Stimulated activated CD8-positive, alpha-beta memory T cell treated with anti-CD3 and anti-CD28 coated beads, Interleukin-2, amount 100 ng/mL, for 48 hours (primary cell): Measurements from ENCODE around the gene KMT5B.

ENCODE experiments used
- DNase-seq, 2 donors: peaks; one replicate each; pipeline ENCODE4 v3.0.0-alpha.2; 2020; ENCODE audit warnings: low read depth in 2 of 2

KMT5B gene

DNA sequence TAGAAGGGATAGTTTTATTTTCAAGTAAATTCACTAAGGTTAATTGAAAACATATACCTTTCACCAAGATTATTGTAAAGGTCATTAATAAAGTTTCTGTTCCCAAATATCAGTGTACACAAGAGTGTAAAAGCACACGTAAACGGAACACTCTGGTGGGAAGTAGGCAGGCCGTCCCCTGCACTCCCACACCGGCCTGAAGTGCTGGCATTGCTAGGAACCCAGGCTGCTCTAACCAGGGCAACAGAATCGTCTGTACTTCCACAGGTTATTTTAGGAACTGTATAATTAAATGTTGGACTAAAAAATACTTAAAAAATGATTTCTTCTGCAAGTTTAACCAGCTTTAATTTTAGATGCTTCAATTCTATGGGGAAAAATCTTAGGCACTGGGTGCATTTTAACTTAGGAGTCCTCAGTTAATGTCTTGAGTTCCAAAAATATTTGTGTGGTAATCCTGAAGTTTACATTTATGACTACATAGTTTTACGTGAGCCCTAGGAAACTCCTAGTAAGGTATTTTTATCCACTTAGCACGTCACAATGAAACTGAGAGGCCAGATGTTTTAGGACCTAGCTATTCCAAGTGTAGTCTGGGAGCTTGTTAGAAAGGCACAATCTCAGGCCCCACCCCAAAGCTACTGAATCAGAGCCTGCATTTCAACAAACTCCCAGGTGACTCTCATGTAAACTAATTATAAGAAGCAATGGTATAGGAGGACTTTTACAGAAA, 31.2 kb downstream of the KMT5B start:
- no peak for DNase-seq

DNA sequence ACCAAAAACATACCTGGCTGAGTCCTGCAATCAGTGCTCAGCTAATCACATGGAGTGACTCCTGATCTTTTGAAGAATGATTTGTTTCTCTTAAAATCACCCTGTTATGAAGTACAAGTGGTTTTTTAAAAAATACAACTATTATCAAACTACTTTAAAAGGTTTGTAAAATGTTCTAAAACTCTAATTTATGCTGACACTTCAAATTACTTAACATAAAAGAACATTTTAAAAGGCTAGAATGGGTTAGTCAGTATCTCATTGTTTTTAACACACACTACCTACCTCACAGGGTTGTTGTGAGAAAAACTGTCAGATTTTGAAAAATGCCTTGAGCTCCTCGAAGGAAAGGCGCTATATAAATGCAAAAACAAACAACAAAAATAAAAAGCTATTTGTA, 33.2 kb downstream of the KMT5B start:
- no peak for DNase-seq

DNA sequence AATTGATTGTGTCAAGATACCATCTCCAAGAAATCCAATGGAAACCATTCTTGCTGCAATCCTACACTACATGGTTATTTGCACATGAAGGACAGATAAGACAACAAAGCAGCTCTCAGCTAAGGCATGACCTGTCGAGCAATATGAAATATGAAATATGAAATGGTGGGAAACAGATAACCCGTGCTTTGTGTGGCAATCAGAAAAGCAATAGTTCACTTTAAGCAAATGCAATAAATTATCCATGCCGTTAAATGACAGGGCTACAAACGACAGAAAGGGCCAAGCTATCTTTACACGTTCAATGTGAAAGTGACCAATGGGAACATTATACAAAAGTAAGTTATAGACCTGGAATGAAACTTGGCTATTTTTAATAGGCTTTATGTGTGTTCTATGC, 35.2 kb downstream of the KMT5B start:
- no peak for DNase-seq

DNA sequence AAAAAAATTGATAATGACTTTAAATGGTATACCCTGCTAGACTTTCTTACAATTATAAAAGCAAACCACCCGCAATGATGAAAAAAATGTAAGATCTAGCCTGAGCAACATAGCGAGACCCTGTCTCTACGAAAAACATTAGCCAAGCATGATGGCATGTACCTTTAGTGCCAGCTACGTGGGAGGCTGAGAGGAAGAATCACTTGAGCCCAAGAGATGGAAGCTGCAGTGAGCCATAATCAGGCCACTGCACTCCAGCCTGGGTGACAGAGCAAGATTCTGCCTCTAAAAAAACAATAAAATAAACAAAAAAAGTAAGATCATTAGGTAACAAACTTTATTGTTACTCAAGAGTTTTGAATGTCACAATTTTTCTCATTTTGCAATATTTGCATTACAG, 39.2 kb downstream of the KMT5B start:
- no peak for DNase-seq

DNA sequence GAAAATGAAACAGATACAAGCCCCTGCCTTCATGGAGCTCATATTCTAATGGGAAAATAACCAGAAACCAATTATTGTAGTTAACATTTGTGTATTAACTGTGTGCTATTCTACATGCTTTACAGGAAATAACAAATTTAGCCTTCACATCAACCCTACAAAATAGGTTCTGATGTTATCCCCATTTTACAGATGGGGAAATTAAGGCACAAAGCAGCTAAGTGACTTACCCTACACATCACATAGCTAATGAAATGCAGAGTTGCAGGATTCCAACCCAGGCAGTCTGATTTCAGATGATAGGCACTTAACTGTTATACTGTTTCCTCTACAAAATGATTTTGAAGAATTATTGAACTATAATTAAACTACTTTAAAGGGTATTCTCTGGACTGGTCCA, 43.7 kb downstream of the KMT5B start:
- DNase-seq = no peak

DNA sequence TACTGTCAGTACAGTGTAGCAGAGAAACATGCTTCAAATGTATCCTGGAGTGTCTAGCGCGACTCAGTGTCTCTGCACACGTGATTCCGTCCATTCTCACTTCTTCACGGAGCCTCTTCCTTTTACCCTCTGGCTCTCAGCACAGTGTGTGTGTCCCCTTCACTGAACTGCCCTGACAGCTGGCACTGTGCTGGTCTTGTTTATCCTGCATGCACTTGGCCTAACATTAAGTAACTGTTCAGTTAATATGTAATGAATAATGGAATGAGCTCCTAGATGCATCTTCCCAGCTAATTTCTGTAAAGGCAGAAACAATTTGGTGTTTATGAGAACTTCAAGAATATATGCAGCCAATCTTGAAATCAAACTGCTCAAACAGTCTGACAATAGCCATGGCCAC, 44.4 kb downstream of the KMT5B start:
- no peak for DNase-seq

DNA sequence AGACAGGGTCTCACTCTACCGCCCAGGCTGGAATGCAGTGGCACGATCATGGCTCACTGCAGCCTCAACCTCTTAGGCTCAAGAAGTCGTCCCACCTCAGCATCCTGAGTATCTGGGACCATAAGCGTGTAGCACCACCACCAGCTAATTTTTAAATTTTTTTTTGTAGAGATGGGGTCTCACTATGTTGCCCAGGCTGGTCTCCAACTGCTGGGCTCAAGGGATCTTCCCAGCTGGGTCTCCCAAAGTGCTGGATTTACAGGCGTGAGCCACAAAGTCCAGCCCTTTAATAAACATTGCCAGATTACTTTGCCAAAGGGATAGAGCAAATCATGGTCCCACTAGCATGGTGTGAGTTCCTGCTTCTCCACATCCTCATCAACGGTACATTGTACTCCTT, 45.6 kb downstream of the KMT5B start:
- DNase-seq = no peak

DNA sequence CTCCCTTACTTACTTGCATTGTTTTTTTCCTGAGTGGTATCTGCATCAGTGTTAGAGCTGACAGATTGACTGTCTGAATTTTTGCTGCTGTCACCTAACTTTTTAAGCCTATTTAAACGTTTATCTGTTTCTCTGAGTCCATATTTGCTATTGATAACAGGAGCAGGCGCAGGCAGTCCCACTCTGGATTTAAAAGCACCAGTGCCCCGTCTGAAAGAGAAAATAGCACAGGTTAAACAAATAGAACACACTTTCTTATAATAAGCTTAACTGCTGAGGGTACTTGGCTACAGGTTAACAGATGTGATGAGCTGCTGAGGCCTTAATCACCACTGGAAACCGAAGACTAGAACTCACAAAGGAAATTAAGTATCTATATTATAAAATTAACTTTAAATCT, 46.1 kb downstream of the KMT5B start:
- no peak for DNase-seq

DNA sequence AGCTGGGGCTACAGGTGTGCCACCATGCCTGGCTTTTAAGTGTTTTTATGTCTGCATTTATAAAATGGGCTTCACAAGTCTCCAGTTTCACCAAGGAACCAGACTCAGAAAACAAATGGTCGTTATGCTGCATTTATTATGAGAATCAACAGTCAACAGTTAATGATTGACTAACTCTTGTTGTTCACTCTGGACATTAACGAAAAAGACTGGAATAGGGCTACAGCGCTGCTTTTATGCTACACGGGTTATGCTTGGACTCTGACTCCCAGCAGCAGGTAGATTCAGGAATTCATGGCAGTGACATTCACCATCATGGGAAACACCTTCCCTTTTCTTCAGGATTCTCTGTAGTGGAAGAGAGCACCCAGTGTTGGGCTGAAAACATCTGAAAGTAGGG, 47.5 kb downstream of the KMT5B start:
- no peak for DNase-seq

DNA sequence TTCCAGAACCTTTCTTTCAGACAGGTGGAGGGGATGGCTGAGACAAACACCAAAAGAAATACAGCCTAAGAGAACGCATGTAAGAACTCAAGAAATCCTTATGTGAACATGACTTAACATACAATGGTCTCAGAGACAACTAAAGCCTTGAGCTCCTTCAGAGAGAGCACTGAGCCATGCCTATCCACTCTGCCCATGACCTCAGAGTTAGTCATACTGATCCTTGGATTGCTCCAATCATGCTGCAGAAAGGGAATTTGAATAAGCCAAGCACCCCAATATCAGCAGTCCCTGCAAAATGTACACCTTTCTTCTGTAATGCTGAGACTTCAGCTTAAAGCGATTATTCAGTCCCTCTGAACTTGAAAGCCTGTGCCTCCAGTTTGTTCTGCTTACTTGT, 48.7 kb downstream of the KMT5B start:
- DNase-seq = no peak

DNA sequence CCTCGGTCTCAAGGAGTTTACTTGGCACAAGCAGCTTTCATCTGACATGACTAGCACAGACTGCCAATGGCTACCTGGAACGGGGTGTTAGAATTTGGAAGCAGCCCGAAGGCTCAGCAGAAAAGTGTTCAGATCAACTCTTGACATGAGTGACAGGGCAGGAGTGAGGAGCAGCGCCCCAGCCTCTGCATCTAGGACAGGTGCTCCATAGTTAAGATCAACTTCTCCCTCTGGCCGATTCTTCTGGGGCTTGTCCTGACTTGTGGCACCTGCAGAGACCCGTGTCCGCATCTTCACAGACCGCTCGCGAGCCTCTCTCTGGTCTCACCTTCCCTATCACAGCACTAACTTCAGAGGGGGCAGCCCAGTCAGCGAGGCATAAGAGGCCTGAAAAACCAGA, 49.4 kb downstream of the KMT5B start:
- DNase-seq = no peak

DNA sequence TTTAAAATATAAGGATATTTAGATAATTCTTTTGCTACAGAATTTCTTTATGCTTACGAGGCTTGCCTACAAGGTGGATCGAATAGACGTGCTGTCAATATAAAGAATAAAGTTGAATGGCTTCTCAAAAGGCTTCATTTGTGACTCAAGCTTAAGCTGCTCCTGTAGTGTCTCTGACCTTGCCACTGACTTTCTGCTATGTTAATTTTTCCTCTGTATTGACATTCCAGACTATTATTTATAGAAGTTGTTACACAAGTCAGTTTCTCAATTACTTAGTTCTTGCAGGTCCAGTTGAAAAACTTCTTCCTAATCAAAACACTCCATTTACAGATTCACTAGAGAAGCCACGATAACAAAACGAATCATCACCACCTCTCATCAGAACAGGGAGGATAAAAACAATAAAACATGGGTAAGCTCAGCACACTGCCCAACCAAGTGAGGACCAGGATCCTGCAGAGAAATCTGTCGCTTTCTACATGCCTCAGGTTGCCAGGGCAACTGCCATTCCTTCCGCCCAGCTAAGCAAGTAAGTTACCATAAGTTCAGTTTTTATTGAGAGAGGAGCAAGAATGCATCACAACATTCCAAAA, 52.9 kb downstream of the KMT5B start:
- DNase-seq = no peak

DNA sequence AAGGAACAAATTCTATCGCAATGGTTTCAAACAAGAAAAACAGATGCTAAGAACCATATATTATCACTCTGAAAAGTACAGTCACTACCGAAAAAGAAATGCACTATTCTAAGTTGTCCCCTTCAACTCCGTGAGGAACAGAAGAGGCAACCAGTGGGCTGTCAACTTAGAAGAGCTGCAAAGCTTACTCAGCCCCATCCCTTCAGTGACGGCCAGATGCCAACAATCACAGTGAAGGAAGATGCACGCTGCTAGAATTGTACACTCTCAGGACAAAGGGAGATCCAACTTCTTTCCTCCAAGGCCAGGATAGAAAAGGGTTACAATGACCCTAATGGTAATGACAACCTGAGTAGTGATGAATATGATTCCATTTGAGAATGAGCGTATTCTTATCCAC, 53.4 kb downstream of the KMT5B start:
- no peak for DNase-seq

DNA sequence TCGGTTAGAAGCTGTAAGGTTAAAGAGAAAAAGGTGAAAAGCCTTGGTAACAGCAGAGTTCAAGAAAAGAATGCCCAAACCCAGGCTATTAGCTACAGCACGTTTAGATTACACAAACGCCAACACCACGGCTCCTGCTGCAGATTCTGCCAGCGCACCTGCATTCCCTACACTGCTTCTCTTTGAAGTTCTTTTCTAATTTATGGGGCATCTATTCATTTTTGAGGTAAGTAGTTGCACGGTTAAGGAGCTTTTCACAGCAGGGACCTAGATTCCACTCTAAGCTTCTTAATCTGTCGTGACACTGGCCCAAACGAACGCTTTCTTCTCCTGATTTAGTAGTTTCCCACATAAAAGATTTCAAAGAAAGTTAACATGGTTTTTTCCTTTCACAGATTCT, 53.9 kb downstream of the KMT5B start:
- no peak for DNase-seq

DNA sequence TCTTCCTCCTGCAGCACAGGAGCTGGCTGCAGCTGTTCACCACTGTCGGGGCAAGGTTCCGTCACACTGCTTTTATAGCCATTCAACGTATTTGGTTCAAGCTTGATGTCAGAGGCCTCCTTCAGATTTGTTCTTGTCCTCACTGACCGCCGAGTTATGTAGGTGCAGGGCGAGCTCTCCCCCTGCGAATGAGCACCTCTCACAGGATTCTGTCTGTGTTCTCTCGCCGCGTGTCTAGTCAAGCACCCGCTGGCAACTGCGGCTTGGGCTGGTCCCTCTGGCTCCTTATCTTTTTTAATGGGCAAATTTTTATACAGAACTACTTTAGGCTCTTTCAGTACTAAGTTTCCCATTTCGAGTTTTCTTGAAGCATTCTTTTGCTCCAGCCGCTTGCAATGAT, 54.5 kb downstream of the KMT5B start:
- DNase-seq = no peak

DNA sequence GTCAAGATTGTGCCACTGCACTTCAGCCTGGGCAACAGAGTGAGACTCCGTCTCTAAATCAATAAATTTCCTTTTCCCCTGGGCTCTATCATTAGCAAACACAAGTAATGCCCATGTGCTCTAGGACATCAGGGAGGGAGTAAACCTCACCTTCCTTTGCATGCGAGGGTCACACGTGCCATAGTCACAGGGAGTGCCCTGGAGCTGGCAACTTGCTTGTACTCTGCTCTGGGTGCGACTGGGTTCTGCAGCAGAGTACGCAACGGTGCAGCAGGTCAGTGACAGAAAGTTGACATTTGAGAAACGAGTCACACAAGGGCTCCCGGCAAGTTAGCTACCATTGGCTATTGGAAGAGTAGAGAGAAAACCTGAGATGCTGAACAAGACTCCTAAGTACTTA, 59.4 kb downstream of the KMT5B start:
- DNase-seq = no peak

DNA sequence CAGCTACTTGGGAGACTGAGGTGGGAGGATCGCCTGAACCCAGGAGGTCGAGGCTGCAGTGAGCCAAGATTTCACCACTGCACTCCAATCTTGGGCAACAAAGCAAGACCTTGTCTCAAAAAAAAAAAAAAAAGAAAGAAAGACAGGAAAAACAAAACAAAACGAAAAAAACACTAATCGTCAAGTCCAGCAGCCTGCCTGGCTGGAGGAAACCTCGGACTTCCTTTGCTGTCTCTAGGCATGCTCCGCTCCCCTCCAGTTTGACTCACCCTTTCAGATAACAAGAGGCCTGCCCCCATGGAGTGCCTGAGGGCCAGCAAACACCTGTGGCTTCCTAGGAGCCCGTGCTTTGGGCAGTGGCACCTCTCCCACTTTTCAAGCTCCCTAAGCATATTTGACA, 63.1 kb downstream of the KMT5B start:
- DNase-seq = no peak

DNA sequence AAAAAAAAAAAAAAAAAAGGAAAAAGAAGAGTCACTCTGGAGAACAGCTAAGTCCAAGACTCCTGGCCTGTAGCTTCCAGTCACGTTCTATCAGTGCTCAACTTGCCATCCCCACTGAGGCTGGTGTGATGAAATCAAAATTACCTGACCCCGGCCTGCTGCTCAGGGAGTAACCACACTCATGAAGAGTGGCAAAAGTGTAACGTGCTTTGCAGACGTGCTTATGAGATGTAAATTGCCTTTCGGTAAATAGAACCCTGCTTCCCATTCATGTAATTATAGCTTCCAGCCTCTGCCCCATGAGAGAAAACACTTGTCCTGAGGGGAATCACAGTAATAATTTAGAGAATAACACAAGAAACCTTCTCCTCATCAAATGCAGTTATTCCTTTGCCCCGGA, 63.7 kb downstream of the KMT5B start:
- DNase-seq = no peak

DNA sequence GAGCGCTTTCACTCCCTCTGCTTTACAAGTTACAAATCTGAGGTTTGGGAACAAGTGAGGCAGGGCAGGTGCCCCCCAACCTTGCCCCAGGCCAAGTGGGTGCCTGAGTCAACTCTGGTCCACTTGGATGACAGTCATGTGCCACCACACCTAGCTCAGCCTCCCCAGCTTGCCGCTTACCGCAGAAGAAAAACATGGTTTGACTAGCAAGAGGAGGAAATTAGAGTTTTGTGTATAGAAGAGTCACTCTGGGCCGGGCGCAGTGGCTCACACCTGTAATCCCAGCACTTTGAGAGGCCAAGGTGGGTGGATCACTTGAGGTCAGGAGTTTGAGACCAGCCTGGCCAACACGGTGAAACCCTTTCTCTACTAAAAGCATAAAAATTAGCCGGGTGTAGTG, 64.2 kb downstream of the KMT5B start:
- DNase-seq = no peak

DNA sequence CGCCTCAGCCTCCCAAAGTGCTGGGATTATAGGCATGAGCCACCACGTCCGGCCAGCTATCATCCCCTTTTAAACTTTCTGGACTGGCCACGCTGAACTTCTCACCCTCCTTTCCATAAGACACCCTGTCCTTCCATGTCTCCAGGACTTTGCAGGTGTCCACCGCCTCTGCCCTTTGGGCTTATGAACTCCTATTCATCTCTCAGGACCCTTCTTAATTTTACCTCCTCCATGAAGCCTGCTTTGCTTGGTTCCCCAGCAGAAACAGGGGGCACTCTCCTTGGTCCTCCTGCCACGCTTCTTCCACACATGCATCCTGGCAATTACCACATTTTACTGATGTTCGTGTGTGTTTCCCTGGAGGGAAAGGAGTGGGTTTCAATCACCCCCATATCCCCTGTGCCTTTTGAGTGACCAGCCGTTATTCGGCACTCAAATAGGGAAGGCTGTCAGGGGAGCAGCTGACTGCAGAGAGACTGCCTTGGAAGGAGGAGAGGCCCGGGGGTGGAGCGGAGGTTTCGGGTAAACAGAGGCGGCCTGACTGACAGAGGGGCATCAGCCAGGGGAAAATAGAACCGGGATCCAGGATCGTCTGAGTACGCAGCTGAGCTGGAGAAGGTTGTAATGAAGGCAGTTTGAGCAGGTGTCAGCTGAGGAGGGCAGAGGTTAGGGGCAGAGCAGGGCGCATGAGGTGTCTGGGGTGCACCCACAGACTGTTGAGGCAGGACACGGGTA, 64.9 kb downstream of the KMT5B start:
- DNase-seq = no peak

DNA sequence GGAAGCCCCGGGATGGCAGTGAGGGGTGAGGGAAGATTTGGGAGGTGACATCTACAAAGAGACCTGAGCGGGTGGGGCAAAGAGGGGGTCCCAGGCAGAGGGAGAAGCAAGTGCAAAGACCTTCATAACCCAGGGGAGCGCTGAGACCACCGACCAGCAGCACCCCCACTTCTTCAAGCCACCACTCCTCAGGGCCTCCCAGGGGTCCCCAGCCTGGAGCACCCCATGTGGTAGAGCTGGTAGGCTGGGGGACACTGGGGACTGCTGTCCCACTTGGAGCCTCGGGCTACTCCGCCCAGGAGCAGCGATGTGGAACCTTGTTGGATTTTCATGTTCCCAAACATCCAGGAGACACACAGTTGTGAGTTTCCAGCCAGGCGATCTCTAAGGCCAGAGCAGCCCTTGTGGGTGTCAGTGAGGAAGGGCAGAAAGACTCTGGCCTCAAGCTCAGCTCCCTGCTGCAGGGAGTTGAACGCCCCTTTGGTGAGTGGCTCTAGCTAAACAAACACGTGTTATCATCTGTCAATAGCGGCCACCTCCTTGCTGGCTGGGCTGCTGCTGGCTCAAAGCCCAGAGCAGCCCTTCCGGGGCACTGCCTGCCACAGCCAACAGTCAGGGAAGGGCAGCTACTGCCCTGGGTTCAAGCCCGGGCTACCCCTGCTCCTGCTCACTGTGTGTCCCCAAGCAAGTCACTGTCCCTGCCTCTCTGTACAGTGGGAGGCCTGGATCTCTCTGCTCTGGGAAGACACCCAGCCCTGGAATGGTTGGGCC, 66.2 kb downstream of the KMT5B start:
- DNase-seq = no peak

DNA sequence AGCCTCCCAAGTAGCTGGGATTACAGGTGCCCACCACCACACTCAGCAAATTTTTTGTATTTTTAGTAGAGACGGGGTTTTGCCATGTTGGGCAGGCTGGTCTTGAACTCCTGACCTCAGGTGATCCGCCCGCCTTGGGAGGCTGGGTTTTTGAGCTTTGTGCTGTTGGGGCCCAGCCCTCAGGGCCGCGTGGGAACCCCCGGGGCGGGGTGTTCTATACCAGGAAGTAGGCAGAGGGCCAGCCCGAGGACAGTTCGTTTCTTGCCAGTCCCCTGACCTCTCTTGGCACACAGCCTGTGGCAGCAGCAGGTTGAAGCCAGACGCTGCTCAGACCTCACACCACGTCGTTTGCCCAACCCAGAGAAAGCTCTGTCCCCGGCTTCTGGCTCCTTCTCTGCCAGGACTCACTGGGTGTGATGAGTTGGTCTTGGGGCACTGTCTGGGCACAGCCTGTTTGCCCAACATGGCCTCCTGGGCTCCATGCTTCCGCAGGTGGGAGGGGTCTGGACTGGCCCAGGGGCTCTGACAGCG, 67.0 kb downstream of the KMT5B start:
- no peak for DNase-seq
